ENCODE results near the gene MLLT6.
A peak's percentile ranks its signal among the peaks of the same experiment; 100 is the strongest.
"Not testable (repeated sequence)": the region's sequence is repeated elsewhere in the genome, so short reads cannot be mapped to it uniquely, and the experiment has no call there.

Gene MLLT6

GRCh38 chr17:38709104-38709820 is 4.2 kb downstream of the MLLT6 start:
- no peak for DNase-seq

- no peak for DNase-seq
These were observed 5.0 kb downstream of the MLLT6 start for GRCh38 chr17:38709864-38710603.

GRCh38 chr17:38710604-38710962 is 5.5 kb downstream of the MLLT6 start:
- no peak for DNase-seq

- no peak for DNase-seq
These were observed 5.9 kb downstream of the MLLT6 start for GRCh38 chr17:38710985-38711384.

GRCh38 chr17:38711792-38712571 is 6.9 kb downstream of the MLLT6 start:
- DNase-seq, result no peak

GRCh38 chr17:38712593-38712992 is 7.5 kb downstream of the MLLT6 start:
- no peak for DNase-seq

- DNase-seq, result no peak
These were observed 8.5 kb downstream of the MLLT6 start for GRCh38 chr17:38713456-38714075.

- no peak for DNase-seq
These were observed 10.3 kb downstream of the MLLT6 start for GRCh38 chr17:38715216-38715943.

GRCh38 chr17:38716368-38717005 is 11.4 kb downstream of the MLLT6 start:
- no peak for DNase-seq

GRCh38 chr17:38717139-38717745 is 12.2 kb downstream of the MLLT6 start:
- DNase-seq, result no peak

- DNase-seq, result no peak
These were observed 14.3 kb downstream of the MLLT6 start for GRCh38 chr17:38719289-38719942.

GRCh38 chr17:38719943-38720641 is 15.0 kb downstream of the MLLT6 start:
- no peak for DNase-seq

GRCh38 chr17:38720941-38721340 is 15.9 kb downstream of the MLLT6 start:
- DNase-seq, result no peak

GRCh38 chr17:38721802-38722201 is 16.7 kb downstream of the MLLT6 start:
- DNase-seq, result no peak

- peak; percentile 82 for DNase-seq
These were observed 19.4 kb downstream of the MLLT6 start for GRCh38 chr17:38724337-38724988.

GRCh38 chr17:38725066-38725465 is 20.0 kb downstream of the MLLT6 start:
- DNase-seq, result no peak

GRCh38 chr17:38726145-38726544 is 21.1 kb downstream of the MLLT6 start:
- DNase-seq, result not testable (repeated sequence)

GRCh38 chr17:38727736-38728135 is 22.7 kb downstream of the MLLT6 start:
- no peak for DNase-seq

- no peak for DNase-seq
These were observed 23.3 kb downstream of the MLLT6 start for GRCh38 chr17:38728290-38728831.

Measured in NCI-H1105 (cell line).